ENCODE data around the gene PDZRN3. TPM values are rescaled to one million over a fixed set of nuclear protein-coding genes. Genes with fewer than 3 reads are reported as not detected.

PDZRN3 gene
- total RNA-seq, 2 donors from 2014 or later = not detected

DNA sequence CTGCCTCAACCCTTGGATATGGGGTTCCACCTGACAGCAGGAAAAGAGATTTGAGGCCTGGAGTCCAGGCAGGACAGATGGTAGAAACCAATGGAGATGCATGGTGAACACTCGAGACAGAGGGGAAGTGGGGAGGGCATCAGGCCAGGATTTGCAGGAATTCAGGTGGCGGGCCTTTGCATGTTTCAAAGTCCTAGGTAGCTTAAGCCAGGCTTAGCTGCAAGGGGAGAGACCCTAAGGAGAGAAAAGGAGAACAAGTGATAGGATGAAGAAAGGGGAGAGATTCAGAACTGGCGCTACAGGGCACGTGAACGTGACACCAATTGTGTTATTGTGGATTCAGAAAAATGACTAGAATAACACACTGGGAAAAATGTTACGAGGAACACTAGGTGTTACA lies 182.6 kb downstream of the PDZRN3 start:
- no peaks in the 10 kb centered on the region for H3K4me1 Mint-ChIP-seq (ENCODE audit: low read depth in 2 of 2)
- DNase-seq (ENCODE audit: low spot score) = no peak
- ATAC-seq = no peak
- no peak overlapping the region for H3K4me3 Mint-ChIP-seq
- no peak overlapping the region for H3K27ac Mint-ChIP-seq
- no peaks in the 10 kb centered on the region for H3K9me3 Mint-ChIP-seq
- no peaks in the 10 kb centered on the region for H3K36me3 Mint-ChIP-seq
- H3K27me3 Mint-ChIP-seq = peaks cover 0 to 3% of the 10 kb centered on the region in 2 donors

DNA sequence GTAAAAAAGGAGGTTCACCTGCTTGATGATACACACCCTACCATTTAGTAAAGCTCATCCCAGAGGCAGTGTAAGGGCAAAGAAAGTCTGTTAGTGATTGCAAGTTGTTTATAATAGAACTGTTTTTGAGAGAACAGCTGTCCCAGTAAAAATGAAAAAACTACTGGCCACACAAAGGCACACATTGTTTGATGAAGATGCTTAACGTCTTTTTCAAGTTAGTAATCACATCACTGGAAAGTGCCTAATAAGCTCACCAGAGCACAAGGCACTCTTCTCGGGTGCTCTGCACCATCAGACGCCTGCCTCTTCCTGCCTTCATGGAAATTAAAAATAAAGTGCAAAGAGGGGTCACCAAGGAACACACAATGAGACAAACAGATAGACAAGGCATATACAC lies 186.9 kb downstream of the PDZRN3 start:
- peaks cover 0 to 6% of the 10 kb centered on the region in 2 donors for H3K27me3 Mint-ChIP-seq
- H3K27ac Mint-ChIP-seq = no peak overlapping the region
- H3K4me3 Mint-ChIP-seq = no peak overlapping the region
- DNase-seq (ENCODE audit: low spot score) (no peak), ATAC-seq (no peak)
- no peaks in the 10 kb centered on the region for H3K4me1 Mint-ChIP-seq (ENCODE audit: low read depth in 2 of 2)
- H3K36me3 Mint-ChIP-seq = no peaks in the 10 kb centered on the region
- no peaks in the 10 kb centered on the region for H3K9me3 Mint-ChIP-seq

DNA sequence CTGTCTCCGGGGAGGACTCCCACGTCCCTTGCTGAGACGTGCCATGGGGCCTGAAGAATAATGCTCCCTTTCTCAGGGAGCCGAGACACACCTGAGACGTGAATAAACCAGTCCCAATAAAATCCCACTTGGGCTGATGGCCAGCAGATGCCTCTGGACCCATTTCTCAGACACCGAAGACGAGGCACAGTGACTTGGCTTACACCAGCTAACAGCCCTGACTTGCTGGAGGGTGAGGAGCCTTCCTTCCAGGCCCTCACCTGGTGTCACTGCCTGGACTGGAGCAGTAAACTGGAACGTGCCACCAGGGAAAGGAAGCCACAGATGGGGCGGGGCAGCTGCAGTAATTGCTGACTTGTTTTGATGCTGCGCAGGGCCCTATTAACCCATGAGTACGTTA lies 189.7 kb downstream of the PDZRN3 start:
- peaks cover 0 to 6% of the 10 kb centered on the region in 2 donors for H3K27me3 Mint-ChIP-seq
- DNase-seq (ENCODE audit: low spot score) (no peak), ATAC-seq (no peak)
- H3K4me1 Mint-ChIP-seq (ENCODE audit: low read depth in 2 of 2) = no peaks in the 10 kb centered on the region
- no peak overlapping the region for H3K4me3 Mint-ChIP-seq
- no peaks in the 10 kb centered on the region for H3K36me3 Mint-ChIP-seq
- no peaks in the 10 kb centered on the region for H3K9me3 Mint-ChIP-seq
- H3K27ac Mint-ChIP-seq = no peak overlapping the region

DNA sequence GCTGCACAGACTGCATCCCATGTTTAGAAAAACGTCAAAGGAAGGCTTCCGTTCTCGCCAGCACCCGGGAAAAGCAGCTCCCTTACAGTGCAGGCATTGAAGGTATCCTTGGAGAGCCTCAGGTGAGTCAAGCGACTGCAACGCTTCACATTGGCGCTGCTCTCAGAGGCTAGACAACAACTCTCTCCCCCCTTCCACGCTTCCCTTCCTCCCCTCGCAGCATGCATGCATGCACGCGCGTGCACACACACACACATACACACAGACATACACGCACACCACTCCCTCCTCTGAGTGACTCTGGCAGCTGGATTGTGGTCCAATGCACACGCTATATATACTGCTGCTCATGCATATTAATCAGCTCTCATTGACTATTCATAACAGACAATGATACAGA lies 191.1 kb downstream of the PDZRN3 start:
- Mint-ChIP-seq H3K27ac (no peak overlapping the region), H3K27me3 (peaks cover 0 to 6% of the 10 kb centered on the region in 2 donors), H3K36me3 (no peaks in the 10 kb centered on the region), H3K4me3 (no peak overlapping the region), H3K4me1 (ENCODE audit: low read depth in 2 of 2) (no peaks in the 10 kb centered on the region), H3K9me3 (no peaks in the 10 kb centered on the region)
- DNase-seq (ENCODE audit: low spot score) = no peak
- no peak for ATAC-seq

DNA sequence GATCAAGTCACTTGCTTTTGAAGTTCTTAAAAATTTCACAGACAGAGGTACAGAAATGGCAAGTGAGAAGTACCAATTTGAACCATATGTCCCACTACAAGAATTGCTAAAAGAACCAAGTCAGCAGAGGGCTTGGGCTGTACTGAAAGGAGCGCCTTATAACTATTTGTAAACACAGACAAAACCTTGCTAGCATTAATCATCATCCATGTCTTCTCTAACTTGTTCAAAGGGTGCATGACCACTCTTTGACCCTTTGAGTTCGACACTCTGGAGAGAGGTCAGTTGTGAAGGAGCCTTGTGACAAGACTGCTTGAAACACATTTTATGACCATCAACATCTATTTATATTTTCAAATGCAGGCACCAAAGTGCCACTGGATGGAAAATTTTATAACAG lies 191.7 kb downstream of the PDZRN3 start:
- Mint-ChIP-seq H3K9me3 (no peaks in the 10 kb centered on the region), H3K36me3 (no peaks in the 10 kb centered on the region), H3K27ac (no peak overlapping the region), H3K27me3 (peaks cover 0 to 6% of the 10 kb centered on the region in 2 donors), H3K4me3 (no peak overlapping the region), H3K4me1 (ENCODE audit: low read depth in 2 of 2) (no peaks in the 10 kb centered on the region)
- DNase-seq (ENCODE audit: low spot score) = no peak
- ATAC-seq = no peak

DNA sequence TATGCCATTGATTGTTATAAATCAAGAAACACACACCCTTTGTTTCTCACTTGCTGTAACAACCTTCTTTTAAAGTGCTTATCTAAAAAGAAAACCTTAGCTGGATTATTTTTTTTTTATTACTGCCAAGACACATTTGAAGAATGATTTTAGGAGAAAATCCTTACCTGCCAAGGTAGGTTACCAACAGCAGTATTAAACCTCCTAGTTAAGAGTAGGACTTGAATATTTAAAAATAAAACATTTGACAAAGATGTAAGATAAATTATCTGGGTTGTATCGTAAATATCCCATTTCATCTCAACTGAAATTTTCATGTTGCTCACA lies 192.1 kb downstream of the PDZRN3 start:
- Mint-ChIP-seq H3K36me3 (no peaks in the 10 kb centered on the region), H3K27ac (no peak overlapping the region), H3K4me1 (ENCODE audit: low read depth in 2 of 2) (no peaks in the 10 kb centered on the region), H3K9me3 (no peaks in the 10 kb centered on the region), H3K4me3 (no peak overlapping the region), H3K27me3 (peaks cover 0 to 6% of the 10 kb centered on the region in 2 donors)
- no peak for ATAC-seq
- DNase-seq (ENCODE audit: low spot score) = no peak

DNA sequence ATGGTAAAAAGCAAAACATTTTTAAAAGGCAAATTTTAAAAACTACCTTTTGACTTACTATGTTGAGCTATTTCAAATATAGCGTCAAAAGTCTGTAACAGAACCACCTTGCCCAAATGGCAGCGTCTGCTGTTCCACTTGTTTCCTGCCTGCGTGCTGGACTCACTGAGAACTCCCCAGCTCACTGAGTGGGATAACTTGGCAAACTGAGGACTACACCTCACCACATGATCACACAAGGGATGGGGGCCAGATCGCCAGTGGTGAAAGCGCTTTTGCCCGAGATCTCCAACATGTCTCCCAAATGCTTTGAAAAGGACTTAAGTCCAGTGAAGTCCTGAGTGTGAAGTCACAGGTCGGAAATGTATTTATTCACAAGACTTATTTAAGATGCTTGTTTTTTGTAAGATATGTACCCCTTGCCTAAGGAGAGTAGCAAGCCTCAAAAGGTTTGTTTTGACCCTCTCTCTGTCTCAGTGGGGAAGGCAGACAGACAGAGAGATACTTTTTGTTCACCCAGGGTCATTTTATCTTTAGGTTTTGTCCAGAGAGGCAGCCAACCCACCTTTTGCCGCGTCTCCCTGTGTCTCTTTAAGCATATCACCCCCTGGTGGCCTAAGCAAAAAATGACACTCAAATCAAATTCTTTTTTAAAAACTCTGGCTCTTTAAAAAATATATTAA lies 192.6 kb downstream of the PDZRN3 start:
- Mint-ChIP-seq H3K36me3 (no peaks in the 10 kb centered on the region), H3K9me3 (no peaks in the 10 kb centered on the region), H3K4me1 (ENCODE audit: low read depth in 2 of 2) (no peaks in the 10 kb centered on the region), H3K27me3 (peaks cover 0 to 6% of the 10 kb centered on the region in 2 donors), H3K4me3 (no peak overlapping the region), H3K27ac (no peak overlapping the region)
- DNase-seq (ENCODE audit: low spot score) (no peak), ATAC-seq (no peak)

DNA sequence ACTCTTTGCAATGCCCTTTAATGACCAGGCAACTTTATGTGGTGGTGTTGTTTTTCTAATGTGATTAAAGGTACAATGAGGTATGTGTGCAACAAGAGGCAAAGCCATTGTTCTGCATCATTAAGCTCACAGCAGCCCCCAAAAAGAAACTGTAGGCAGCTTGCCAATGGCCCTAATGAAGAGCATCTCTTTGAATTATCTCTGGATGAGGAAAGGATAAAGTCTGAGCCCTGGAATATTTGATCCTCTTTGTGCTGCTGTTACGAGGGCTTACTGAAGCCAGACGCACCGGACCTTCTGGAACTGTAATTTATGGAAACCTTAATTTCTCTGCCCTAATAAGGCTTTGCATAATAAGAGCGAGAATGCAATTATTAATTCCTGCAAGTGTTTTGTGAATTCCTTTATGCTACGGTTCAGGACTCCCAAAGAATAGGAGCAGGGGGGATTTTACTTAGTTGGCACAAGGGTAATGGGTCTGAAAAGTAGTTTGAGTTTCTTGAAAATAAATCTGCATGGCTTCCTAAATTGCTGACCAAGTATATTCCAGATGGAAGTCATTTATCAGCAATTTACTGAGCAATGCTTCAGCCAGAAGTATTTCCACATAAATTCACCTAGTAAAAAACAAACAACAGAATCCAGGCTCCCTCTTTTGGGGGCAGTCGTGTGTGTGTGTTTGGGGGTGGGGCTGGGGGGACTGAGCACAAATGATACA lies 193.4 kb downstream of the PDZRN3 start:
- H3K27me3 Mint-ChIP-seq = peaks cover 0 to 6% of the 10 kb centered on the region in 2 donors
- H3K9me3 Mint-ChIP-seq = no peaks in the 10 kb centered on the region
- DNase-seq (ENCODE audit: low spot score) = no peak
- H3K4me3 Mint-ChIP-seq = no peak overlapping the region
- H3K27ac Mint-ChIP-seq = no peak overlapping the region
- H3K36me3 Mint-ChIP-seq = no peaks in the 10 kb centered on the region
- H3K4me1 Mint-ChIP-seq (ENCODE audit: low read depth in 2 of 2) = no peaks in the 10 kb centered on the region
- no peak for ATAC-seq

DNA sequence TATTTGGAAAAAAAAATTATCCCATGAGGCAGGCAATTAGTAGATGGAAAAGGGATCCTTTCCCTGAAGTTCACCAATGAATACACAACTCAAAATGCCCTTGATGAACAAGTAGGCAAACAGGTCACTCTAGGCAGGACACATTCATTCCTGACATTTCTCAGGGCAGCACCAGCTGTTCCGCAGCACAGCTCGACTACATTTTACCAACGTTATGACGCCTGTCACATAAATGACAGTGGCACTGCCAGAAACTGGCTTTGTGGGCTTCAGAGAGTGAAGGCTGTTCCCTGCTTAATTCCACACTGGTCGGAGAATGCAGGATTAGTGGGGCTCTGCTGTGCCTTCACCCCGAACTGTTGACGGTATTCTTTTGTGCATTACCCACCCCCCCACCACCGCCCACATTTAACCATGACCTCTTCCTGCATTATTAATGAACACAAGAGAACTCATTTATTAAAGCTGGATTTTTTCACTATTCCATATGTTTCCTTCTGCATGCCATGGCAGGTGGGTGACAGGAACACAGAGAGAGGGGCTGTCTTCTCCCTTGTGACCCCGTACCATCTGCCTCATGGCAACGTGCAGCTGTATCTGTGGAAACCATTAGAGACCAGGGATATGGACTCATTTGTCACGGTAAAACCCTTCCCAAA lies 197.6 kb downstream of the PDZRN3 start:
- ATAC-seq = no peak
- Mint-ChIP-seq H3K4me1 (ENCODE audit: low read depth in 2 of 2) (no peaks in the 10 kb centered on the region), H3K36me3 (no peaks in the 10 kb centered on the region), H3K27me3 (no peaks in the 10 kb centered on the region), H3K4me3 (no peak overlapping the region), H3K9me3 (no peaks in the 10 kb centered on the region), H3K27ac (no peak overlapping the region)
- DNase-seq (ENCODE audit: low spot score) = no peak

DNA sequence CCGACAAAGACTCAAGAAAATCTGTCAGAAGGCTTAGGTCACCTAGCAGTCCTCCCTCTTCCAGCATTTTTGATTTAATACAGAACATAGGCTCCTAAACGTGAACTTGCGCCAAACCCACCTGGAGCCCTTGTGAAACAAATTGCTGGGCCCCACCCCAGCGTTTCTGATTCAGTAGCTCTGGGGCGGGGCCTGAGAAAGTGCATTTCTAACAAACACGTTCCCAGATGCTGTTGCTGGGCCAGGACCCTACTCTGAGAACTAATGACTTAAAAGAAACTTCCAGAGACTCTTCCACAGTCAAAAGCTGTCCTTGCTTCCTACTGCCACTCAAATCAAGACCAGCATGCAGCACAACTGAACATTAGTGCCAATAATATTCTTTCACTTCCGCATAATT lies 198.1 kb downstream of the PDZRN3 start:
- Mint-ChIP-seq H3K27me3 (no peaks in the 10 kb centered on the region), H3K27ac (no peak overlapping the region), H3K36me3 (no peaks in the 10 kb centered on the region), H3K4me3 (no peak overlapping the region), H3K4me1 (ENCODE audit: low read depth in 2 of 2) (no peaks in the 10 kb centered on the region), H3K9me3 (no peaks in the 10 kb centered on the region)
- ATAC-seq = no peak
- no peak for DNase-seq (ENCODE audit: low spot score)

DNA sequence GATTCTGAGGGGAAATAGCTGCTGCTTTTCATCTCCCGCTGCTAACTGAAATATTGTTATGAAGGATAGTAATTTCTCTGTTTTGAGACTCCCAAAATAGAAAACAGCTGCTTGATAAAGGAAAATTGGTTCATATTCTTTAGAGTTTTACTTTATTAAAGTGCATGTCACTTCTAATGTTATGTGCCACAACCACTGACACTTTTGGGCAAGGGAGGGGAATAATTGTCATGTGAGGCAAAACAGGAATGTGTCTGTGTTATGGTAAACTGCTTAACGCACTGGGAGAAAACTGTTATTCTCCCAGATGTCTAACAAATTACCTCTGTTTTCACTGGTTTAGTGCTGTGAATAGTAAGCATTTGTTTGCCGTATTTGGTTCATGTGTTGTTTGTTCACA lies 201.6 kb downstream of the PDZRN3 start:
- DNase-seq (ENCODE audit: low spot score) = no peak
- ATAC-seq = no peak
- Mint-ChIP-seq H3K4me3 (no peak overlapping the region), H3K36me3 (no peaks in the 10 kb centered on the region), H3K27ac (no peak overlapping the region), H3K9me3 (no peaks in the 10 kb centered on the region), H3K27me3 (no peaks in the 10 kb centered on the region), H3K4me1 (ENCODE audit: low read depth in 2 of 2) (no peaks in the 10 kb centered on the region)

DNA sequence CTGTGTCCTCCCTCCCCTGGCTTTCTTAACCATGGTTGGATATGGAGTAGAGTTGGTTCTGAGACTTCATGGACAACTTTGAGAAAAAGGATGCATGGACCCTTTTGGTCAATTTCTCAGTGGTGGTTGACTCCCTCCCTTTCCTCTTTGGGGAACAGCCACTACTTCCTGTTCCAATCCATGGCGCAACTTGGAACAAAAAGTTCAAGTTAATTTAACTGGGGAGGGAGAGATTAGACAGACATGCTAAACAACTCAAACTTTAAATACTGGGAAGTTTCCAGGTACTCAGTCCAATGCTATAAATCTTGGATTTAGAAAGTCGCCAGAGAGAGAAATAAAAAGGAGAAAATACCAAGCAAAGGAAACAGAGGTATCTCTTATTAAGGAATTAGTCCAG lies 202.2 kb downstream of the PDZRN3 start:
- H3K27ac Mint-ChIP-seq = no peak overlapping the region
- H3K27me3 Mint-ChIP-seq = no peaks in the 10 kb centered on the region
- ATAC-seq (no peak), DNase-seq (ENCODE audit: low spot score) (no peak)
- H3K36me3 Mint-ChIP-seq = no peaks in the 10 kb centered on the region
- no peaks in the 10 kb centered on the region for H3K4me1 Mint-ChIP-seq (ENCODE audit: low read depth in 2 of 2)
- no peak overlapping the region for H3K4me3 Mint-ChIP-seq
- H3K9me3 Mint-ChIP-seq = no peaks in the 10 kb centered on the region

DNA sequence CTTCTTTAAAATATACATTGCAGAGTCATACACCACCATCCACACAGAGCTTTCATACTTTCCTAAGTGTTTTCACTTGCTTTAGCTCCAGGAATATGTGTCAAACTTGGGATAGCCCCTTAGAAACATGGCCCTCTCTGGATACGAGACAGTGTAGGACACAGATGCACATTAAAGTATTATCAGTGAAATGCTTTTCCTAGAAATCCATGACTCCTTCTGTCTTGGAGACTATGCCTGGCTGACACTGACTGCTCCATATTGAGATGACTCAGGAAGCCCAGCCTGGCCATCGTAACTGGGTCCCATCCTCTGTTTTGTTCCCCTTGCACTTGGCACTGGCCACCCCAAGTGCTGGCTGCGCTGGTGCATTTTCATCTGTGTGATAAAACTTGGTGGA lies 204.8 kb downstream of the PDZRN3 start:
- Mint-ChIP-seq H3K27me3 (peaks cover 2 to 3% of the 10 kb centered on the region in 2 donors), H3K9me3 (peaks cover 1% of the 10 kb centered on the region), H3K36me3 (no peaks in the 10 kb centered on the region), H3K27ac (no peak overlapping the region), H3K4me1 (ENCODE audit: low read depth in 2 of 2) (no peaks in the 10 kb centered on the region), H3K4me3 (no peak overlapping the region)
- DNase-seq (ENCODE audit: low spot score) (no peak), ATAC-seq (no peak)

DNA sequence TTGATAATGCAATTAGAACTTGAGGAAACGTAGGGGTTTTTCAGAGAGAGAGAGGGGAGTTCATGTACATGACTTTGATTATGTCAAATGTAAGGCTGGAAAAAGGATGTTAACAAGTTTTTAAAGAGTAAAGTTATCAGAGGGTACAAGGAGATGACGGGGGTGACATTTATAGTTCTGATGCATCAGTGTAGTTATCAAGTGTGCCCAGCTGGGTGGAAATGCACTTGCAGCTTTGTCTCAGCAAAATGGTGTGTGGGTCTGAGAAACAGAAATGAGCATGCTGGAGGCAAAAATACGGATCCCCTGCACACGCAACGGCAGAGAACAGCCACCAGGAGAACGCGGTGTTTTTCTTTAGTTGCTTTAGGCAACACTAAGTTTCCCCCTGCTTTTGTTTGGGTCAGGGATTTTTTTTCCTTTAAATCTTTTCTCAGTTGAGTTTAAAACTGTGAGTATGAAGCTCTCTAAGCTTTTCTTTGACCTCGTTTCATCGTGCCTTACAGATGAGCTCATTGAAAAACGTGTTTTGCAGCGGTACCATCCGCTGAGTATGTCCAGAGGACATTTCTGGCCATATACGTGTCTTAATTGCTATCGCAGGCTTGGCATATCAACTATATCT lies 205.4 kb downstream of the PDZRN3 start:
- ATAC-seq (no peak), DNase-seq (ENCODE audit: low spot score) (no peak)
- H3K4me1 Mint-ChIP-seq (ENCODE audit: low read depth in 2 of 2) = no peaks in the 10 kb centered on the region
- H3K27me3 Mint-ChIP-seq = peaks cover 3 to 6% of the 10 kb centered on the region in 2 donors
- H3K27ac Mint-ChIP-seq = no peak overlapping the region
- peaks cover 3% of the 10 kb centered on the region for H3K9me3 Mint-ChIP-seq
- no peak overlapping the region for H3K4me3 Mint-ChIP-seq
- no peaks in the 10 kb centered on the region for H3K36me3 Mint-ChIP-seq

All from natural killer cell treated with Interleukin-12 subunit alpha and Interleukin-12 subunit beta and Interleukin-15 and Interleukin-18, amount 100 ng/mL, for 72 hours (primary cell).